Medulla oblongata (tissue), 1 donor: ENCODE measurements around the gene TCP10L.
"Not testable (repeated sequence)": the region's sequence is repeated elsewhere in the genome, so short reads cannot be mapped to it uniquely, and the experiment has no call there.

Source experiments
- DNase-seq: peaks from one replicate; pipeline ENCODE4 v3.0.0-alpha.2; 2015; ENCODE audit errors: extremely low spot score

The TCP10L gene

GRCh38 chr21:32554832-32555638 is 30.3 kb downstream of the TCP10L start:
- no peak for DNase-seq

GRCh38 chr21:32549886-32550285 is 35.4 kb downstream of the TCP10L start:
- no peak for DNase-seq

- DNase-seq = no peak
Measured at GRCh38 chr21:32549440-32549839, 35.9 kb downstream of the TCP10L start.

- no peak for DNase-seq
Measured at GRCh38 chr21:32548978-32549377, 36.3 kb downstream of the TCP10L start.

GRCh38 chr21:32547018-32547417 is 38.3 kb downstream of the TCP10L start:
- no peak for DNase-seq

- DNase-seq = no peak
Measured at GRCh38 chr21:32545948-32546441, 39.3 kb downstream of the TCP10L start.

- DNase-seq = no peak
Measured at GRCh38 chr21:32544697-32545096, 40.6 kb downstream of the TCP10L start.

GRCh38 chr21:32543975-32544374 is 41.3 kb downstream of the TCP10L start:
- no peak for DNase-seq

GRCh38 chr21:32543056-32543455 is 42.3 kb downstream of the TCP10L start:
- not testable (repeated sequence) for DNase-seq

- DNase-seq = no peak
Measured at GRCh38 chr21:32539378-32539777, 45.9 kb downstream of the TCP10L start.

GRCh38 chr21:32538147-32538792 is 47.1 kb downstream of the TCP10L start:
- no peak for DNase-seq

- DNase-seq = no peak
Measured at GRCh38 chr21:32537569-32537881, 47.8 kb downstream of the TCP10L start.

- no peak for DNase-seq
Measured at GRCh38 chr21:32535612-32536011, 49.7 kb downstream of the TCP10L start.

GRCh38 chr21:32534113-32534512 is 51.2 kb downstream of the TCP10L start:
- DNase-seq = no peak

GRCh38 chr21:32533611-32534010 is 51.7 kb downstream of the TCP10L start:
- DNase-seq = no peak

- no peak for DNase-seq
Measured at GRCh38 chr21:32533053-32533452, 52.3 kb downstream of the TCP10L start.

GRCh38 chr21:32532636-32533035 is 52.7 kb downstream of the TCP10L start:
- no peak for DNase-seq

- not testable (repeated sequence) for DNase-seq
Measured at GRCh38 chr21:32531561-32531960, 53.8 kb downstream of the TCP10L start.

GRCh38 chr21:32530809-32531208 is 54.5 kb downstream of the TCP10L start:
- DNase-seq = not testable (repeated sequence)

GRCh38 chr21:32529679-32530078 is 55.6 kb downstream of the TCP10L start:
- DNase-seq = no peak

- no peak for DNase-seq
Measured at GRCh38 chr21:32525282-32525681, 60.0 kb downstream of the TCP10L start.

GRCh38 chr21:32523988-32524719 is 61.2 kb downstream of the TCP10L start:
- no peak for DNase-seq
